BJ (cell line): ENCODE measurements around the gene CMSS1. TPM values are rescaled to one million over a fixed set of nuclear protein-coding genes. Genes with fewer than 3 reads are reported as not detected.

Experiments used
- CTCF ChIA-PET: fragments of 350-600 bp; formaldehyde crosslinking; extraction: SDS; loops from one replicate; lab custom pipeline; 2021; ENCODE audit warnings: antibody characterized with exemption, inconsistent platforms; lab: Yijun Ruan, JAX
- POLR2A ChIA-PET: fragments of 300-600 bp; sonication (Branson Sonifier 250); formaldehyde crosslinking; extraction: SDS; loops from one replicate; lab custom pipeline; 2021; ENCODE audit warnings: antibody characterized with exemption; lab: Charles Lee
- DNase-seq: peaks from one replicate; pipeline ENCODE4 v3.0.0-alpha.2; 2011; ENCODE audit warnings: low read depth
- H3K27me3 ChIP-seq: 2 replicates; pipeline ENCODE4 v1.6.0; 2011; ENCODE audit warnings: low read length; ENCODE audit not compliant: control insufficient read depth, insufficient read depth
- H3K36me3 ChIP-seq: 2 replicates; pipeline ENCODE4 v1.5.1; 2011; ENCODE audit warnings: low read length; ENCODE audit not compliant: control insufficient read depth, insufficient read depth
- H3K4me3 ChIP-seq: 2 replicates; pipeline ENCODE4 v1.5.1; 2011; ENCODE audit warnings: low read depth, mild to moderate bottlenecking, control low read depth, low read length
- CTCF ChIP-seq: IDR thresholded peaks from 2 replicates; pipeline ENCODE4 v1.5.1; 2011; ENCODE audit warnings: low read depth, mild to moderate bottlenecking, control low read depth, inconsistent platforms, low read length, moderate library complexity; ENCODE audit not compliant: insufficient read depth
- polyA plus RNA-seq: library from polyadenylated mRNA; depleted of rRNA; stranded (reverse); fragments of >200 nt; gene quantifications from 2 replicates; pipeline ENCODE4 v1.2.3, GENCODE V29; 2011

Gene CMSS1
- polyA plus RNA-seq, 1 experiment: 6.7 TPM

- TF ChIP-seq CTCF: no peak
- POLR2A ChIA-PET: interaction anchor here (0.5 kb wide), 1 partner anchor 54 kb away, joined by 3 read pairs; no protein-coding TSS in a partner anchor
- Histone ChIP-seq H3K27me3 (no peaks in the 10 kb centered on the region), H3K36me3 (no peaks in the 10 kb centered on the region), H3K4me3 (no peak overlapping the region)
- DNase-seq: no peak
- CTCF ChIA-PET: interaction anchor here (0.8 kb wide), 1 partner anchor 144 kb away, joined by 3 read pairs; no protein-coding TSS in a partner anchor
Observed at GRCh38 chr3:100110162-100110561, 292.5 kb downstream of the CMSS1 start.

- POLR2A ChIA-PET: no interaction called here
- H3K27me3 ChIP-seq: no peaks in the 10 kb centered on the region
- H3K36me3 ChIP-seq: no peaks in the 10 kb centered on the region
- H3K4me3 ChIP-seq: no peak overlapping the region
- CTCF ChIA-PET: interaction anchor here (1.1 to 1.4 kb wide), 2 partner anchors 12 to 269 kb away, joined by 3 to 6 read pairs; no protein-coding TSS in a partner anchor
- no peak for DNase-seq
- no peak for TF ChIP-seq CTCF
Observed at GRCh38 chr3:100111728-100112127, 294.1 kb downstream of the CMSS1 start.

GRCh38 chr3:100113723-100114412, 296.2 kb downstream of the CMSS1 start:
- Histone ChIP-seq H3K27me3 (no peaks in the 10 kb centered on the region), H3K4me3 (no peak overlapping the region), H3K36me3 (no peaks in the 10 kb centered on the region)
- no peak for TF ChIP-seq CTCF
- CTCF ChIA-PET: interaction anchor here (0.8 to 1.7 kb wide), 3 partner anchors 9 to 17 kb away, joined by 3 to 6 read pairs (median 3); no protein-coding TSS in a partner anchor
- POLR2A ChIA-PET: interaction anchor here (0.6 kb wide), 1 partner anchor 134 kb away, joined by 6 read pairs; no protein-coding TSS in a partner anchor
- DNase-seq: no peak

DNA sequence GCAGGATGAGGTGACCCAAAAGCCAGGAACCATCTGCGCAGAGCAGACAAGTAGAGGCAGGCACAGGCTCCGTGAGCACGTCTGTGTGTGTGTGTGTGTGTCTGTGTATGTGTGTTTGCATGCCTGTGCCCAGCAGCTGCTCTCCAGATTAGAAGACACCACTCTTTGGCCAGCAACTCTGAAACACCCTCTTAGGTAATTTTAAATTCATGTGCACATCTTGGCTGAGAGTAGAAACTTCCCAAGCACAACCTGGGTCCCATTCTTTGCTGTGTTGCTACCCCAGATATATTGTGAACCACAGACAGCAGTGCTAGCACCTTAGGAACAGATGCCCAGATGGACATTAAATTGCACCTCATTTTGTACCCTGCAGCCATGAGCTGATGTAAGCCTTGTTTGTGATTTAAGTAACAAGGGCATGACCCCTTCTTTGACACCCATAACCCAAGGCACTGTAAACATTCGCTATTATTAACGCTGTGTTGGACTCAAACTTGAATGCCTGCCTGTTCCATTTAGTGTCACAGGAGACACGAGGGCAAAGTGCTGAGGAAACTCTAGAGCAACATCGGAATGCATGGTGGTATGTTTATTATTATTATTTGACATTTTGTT, 296.9 kb downstream of the CMSS1 start, which contains the start of gene FILIP1L:
Gene FILIP1L (minus strand): TSS at position 89 of the 618 bp plus-strand sequence.
- no peak for DNase-seq
- Histone ChIP-seq H3K27me3 (no peaks in the 10 kb centered on the region), H3K36me3 (no peaks in the 10 kb centered on the region), H3K4me3 (no peak within 1 kb of the TSS)
- CTCF ChIA-PET: interaction anchor here (0.6 to 0.9 kb wide), 3 partner anchors 10 to 23 kb away, joined by 3 to 4 read pairs (median 3); no protein-coding TSS in a partner anchor
- TF ChIP-seq CTCF: no peak
- POLR2A ChIA-PET: interaction anchor here (0.6 kb wide), 1 partner anchor 134 kb away, joined by 6 read pairs; no protein-coding TSS in a partner anchor

GRCh38 chr3:100117093-100117492, 299.4 kb downstream of the CMSS1 start:
- TF ChIP-seq CTCF: no peak
- DNase-seq: no peak
- Histone ChIP-seq H3K36me3 (no peaks in the 10 kb centered on the region), H3K27me3 (no peaks in the 10 kb centered on the region), H3K4me3 (no peak overlapping the region)
- POLR2A ChIA-PET: no interaction called here
- CTCF ChIA-PET: no interaction called here
